Eye (tissue), 1 donor: ENCODE results near the gene FAM81A.

Experiments
- DNase-seq: peaks from one replicate; pipeline ENCODE4 v3.0.0-alpha.2; 2015

FAM81A gene

GRCh38 chr15:59545573-59545972, 107.6 kb downstream of the FAM81A start:
- peak; percentile 17 for DNase-seq

GRCh38 chr15:59548501-59549226, 110.7 kb downstream of the FAM81A start:
- peak; percentile 8 for DNase-seq

GRCh38 chr15:59549301-59550185, 111.6 kb downstream of the FAM81A start:
- no peak for DNase-seq

- DNase-seq = no peak
These were observed 112.5 kb downstream of the FAM81A start for GRCh38 chr15:59550530-59550929.

GRCh38 chr15:59550956-59551355, 113.0 kb downstream of the FAM81A start:
- DNase-seq = no peak

- DNase-seq = no peak
These were observed 116.1 kb downstream of the FAM81A start for GRCh38 chr15:59553879-59554735.

- no peak for DNase-seq
These were observed 117.7 kb downstream of the FAM81A start for GRCh38 chr15:59555696-59556095.

GRCh38 chr15:59556380-59556779, 118.4 kb downstream of the FAM81A start:
- no peak for DNase-seq

- no peak for DNase-seq
These were observed 119.6 kb downstream of the FAM81A start for GRCh38 chr15:59557581-59557980.

GRCh38 chr15:59558851-59559250, 120.9 kb downstream of the FAM81A start:
- DNase-seq = no peak

- DNase-seq = no peak
These were observed 123.6 kb downstream of the FAM81A start for GRCh38 chr15:59561547-59561946.

GRCh38 chr15:59562448-59563186, 124.6 kb downstream of the FAM81A start:
- DNase-seq = no peak

- no peak for DNase-seq
These were observed 127.3 kb downstream of the FAM81A start for GRCh38 chr15:59565299-59565698.

GRCh38 chr15:59567324-59567723, 129.3 kb downstream of the FAM81A start:
- DNase-seq = no peak

- no peak for DNase-seq
These were observed 131.5 kb downstream of the FAM81A start for GRCh38 chr15:59569477-59569876.

- DNase-seq = no peak
These were observed 132.3 kb downstream of the FAM81A start for GRCh38 chr15:59570315-59570714.

- no peak for DNase-seq
These were observed 133.6 kb downstream of the FAM81A start for GRCh38 chr15:59571606-59572005.
